Neural crest cell (in vitro differentiated cells): Measurements from ENCODE around the gene SIPA1L3. TPM values are rescaled to one million over a fixed set of nuclear protein-coding genes. Genes with fewer than 3 reads are reported as not detected.
"Not testable (repeated sequence)": the region's sequence is repeated elsewhere in the genome, so short reads cannot be mapped to it uniquely, and the experiment has no call there.

Experiments
- DNase-seq: peaks from one replicate; pipeline ENCODE4 v3.0.0; 2021; ENCODE audit warnings: low read depth, mixed read lengths, low spot score
- H3K27ac Mint-ChIP-seq: one replicate; pipeline ENCODE4 v1.8.0; 2021; ENCODE audit warnings: mild to moderate bottlenecking, mixed read lengths; ENCODE audit not compliant: unreplicated experiment
- H3K27me3 Mint-ChIP-seq: 2 replicates; pipeline ENCODE4 v1.8.0; 2021; ENCODE audit warnings: low read depth, mild to moderate bottlenecking, mixed read lengths
- H3K36me3 Mint-ChIP-seq: 2 replicates; pipeline ENCODE4 v1.8.0; 2021; ENCODE audit warnings: low read depth, mild to moderate bottlenecking, mixed read lengths
- H3K4me1 Mint-ChIP-seq: 2 replicates; pipeline ENCODE4 v1.8.0; 2021; ENCODE audit warnings: mixed read lengths
- H3K4me3 Mint-ChIP-seq: one replicate; pipeline ENCODE4 v1.8.0; 2021; ENCODE audit warnings: mild to moderate bottlenecking, mixed read lengths
- H3K9me3 Mint-ChIP-seq: 2 replicates; pipeline ENCODE4 v1.8.0; 2021; ENCODE audit warnings: mixed read lengths
- CTCF ChIP-seq: fragments of 200-600 bp; sonication (generic); conservative IDR thresholded peaks from 2 replicates; pipeline ENCODE4 v1.5.0; 2021; ENCODE audit warnings: antibody characterized with exemption, mild to moderate bottlenecking
- total RNA-seq: library from RNA; stranded (reverse); gene quantifications from 2 replicates; pipeline ENCODE4 v1.2.1, GENCODE V29; 2021

SIPA1L3 gene
- total RNA-seq, 1 donor from 2014 or later: 41.2 TPM

- Mint-ChIP-seq H3K36me3 (peaks cover 11% of the 10 kb centered on the region), H3K4me1 (peaks cover 36% of the 10 kb centered on the region)
These were observed 315.2 kb downstream of the SIPA1L3 start for GRCh38 chr19:38221919-38222830.

GRCh38 chr19:38223119-38223523 is 316.1 kb downstream of the SIPA1L3 start:
- Mint-ChIP-seq H3K4me3 (peak overlapping the region; percentile 56), H3K9me3 (no peaks in the 10 kb centered on the region), H3K4me1 (peaks cover 44% of the 10 kb centered on the region), H3K27me3 (peaks cover 4% of the 10 kb centered on the region), H3K36me3 (peaks cover 11% of the 10 kb centered on the region), H3K27ac (peak overlapping the region; percentile 72)
- no peak for DNase-seq
- no peak for TF ChIP-seq CTCF

More at GRCh38 chr19:38221919-38222830, 315.2 kb downstream of the SIPA1L3 start:
- H3K27me3 Mint-ChIP-seq: peaks cover 4% of the 10 kb centered on the region
- no peak for DNase-seq
- H3K9me3 Mint-ChIP-seq: no peaks in the 10 kb centered on the region
- H3K4me3 Mint-ChIP-seq: peak overlapping the region; percentile 57
- H3K27ac Mint-ChIP-seq: no peak overlapping the region
- TF ChIP-seq CTCF: no peak

- no peak for DNase-seq
- H3K9me3 Mint-ChIP-seq: no peaks in the 10 kb centered on the region
- peaks cover 44% of the 10 kb centered on the region for H3K4me1 Mint-ChIP-seq
- H3K36me3 Mint-ChIP-seq: peaks cover 11% of the 10 kb centered on the region
- peaks cover 4% of the 10 kb centered on the region for H3K27me3 Mint-ChIP-seq
- H3K4me3 Mint-ChIP-seq: peak overlapping the region; percentile 56
- H3K27ac Mint-ChIP-seq: peak overlapping the region; percentile 62
- TF ChIP-seq CTCF: no peak
These were observed 316.6 kb downstream of the SIPA1L3 start for GRCh38 chr19:38223617-38224013.

- peaks cover 44% of the 10 kb centered on the region for H3K4me1 Mint-ChIP-seq
- no peaks in the 10 kb centered on the region for H3K9me3 Mint-ChIP-seq
- peak within 1 kb of the TSS; percentile 72 for H3K27ac Mint-ChIP-seq
- peak; percentile 54 for TF ChIP-seq CTCF
- H3K36me3 Mint-ChIP-seq: peaks cover 11% of the 10 kb centered on the region
- DNase-seq: peak; percentile 84
- H3K4me3 Mint-ChIP-seq: peak within 1 kb of the TSS; percentile 84
- H3K27me3 Mint-ChIP-seq: peaks cover 4% of the 10 kb centered on the region
These were observed 317.2 kb downstream of the SIPA1L3 start, which contains the start of gene DPF1 for GRCh38 chr19:38224014-38224862. TSS of gene DPF1 (minus strand) at chr19:38224222. CDS start at chr19:38224142, 80 bp downstream.

- TF ChIP-seq CTCF: peak; percentile 3
- not testable (repeated sequence) for H3K27ac Mint-ChIP-seq, H3K27me3 Mint-ChIP-seq, DNase-seq, H3K9me3 Mint-ChIP-seq
- Mint-ChIP-seq H3K4me1 (peaks cover 46% of the 10 kb centered on the region), H3K4me3 (peak overlapping the region; percentile 84), H3K36me3 (peaks cover 11% of the 10 kb centered on the region)
These were observed 317.8 kb downstream of the SIPA1L3 start for GRCh38 chr19:38224863-38225218.
